OCI-LY3 (cell line): Measurements from ENCODE around the gene OR1F1.

Source experiments
- H2AFZ ChIP-seq: fragments of 200-600, 300-600 bp; shearing (Covaris generic); 2 replicates; pipeline ENCODE4 v1.6.0; 2014; ENCODE audit warnings: antibody characterized with exemption, low read depth, low read length
- H3K27ac ChIP-seq: fragments of 200-600, 300-600 bp; sonication (generic); 2 replicates; pipeline ENCODE4 v1.5.1; 2014; ENCODE audit warnings: mild to moderate bottlenecking, low read length, moderate library complexity, mixed read lengths
- H3K27me3 ChIP-seq: fragments of 200-600, 300-600 bp; sonication (generic); 2 replicates; pipeline ENCODE4 v1.6.1; 2014; ENCODE audit warnings: low read depth, low read length, mixed read lengths
- H3K36me3 ChIP-seq: fragments of 200-600, 300-600 bp; sonication (generic); replicated peaks from 2 replicates; pipeline ENCODE3; 2014; ENCODE audit warnings: low read depth, low read length, mixed read lengths
- H3K4me1 ChIP-seq: fragments of 300-600, 200-600 bp; sonication (generic); 2 replicates; pipeline ENCODE4 v1.6.1; 2014; ENCODE audit warnings: low read length, mixed read lengths
- H3K4me2 ChIP-seq: fragments of 200-600, 300-600 bp; sonication (generic); 2 replicates; pipeline ENCODE4 v1.6.1; 2014; ENCODE audit warnings: low read length, mixed read lengths
- H3K4me3 ChIP-seq: fragments of 300-600, 200-600 bp; sonication (generic); 2 replicates; pipeline ENCODE4 v1.5.1; 2014; ENCODE audit warnings: antibody characterized with exemption, mild to moderate bottlenecking, low read length, moderate library complexity
- H3K79me2 ChIP-seq: fragments of 300-600, 200-600 bp; shearing (Covaris generic); 2 replicates; pipeline ENCODE4 v1.6.1; 2014; ENCODE audit warnings: mild to moderate bottlenecking, low read length, mixed read lengths
- H3K9ac ChIP-seq: fragments of 300-600, 200-600 bp; shearing (Covaris generic); 2 replicates; pipeline ENCODE4 v1.6.0; 2014; ENCODE audit warnings: mild to moderate bottlenecking, low read length, moderate library complexity
- H3K9me3 ChIP-seq: fragments of 200-600, 300-600 bp; shearing (Covaris generic); 2 replicates; pipeline ENCODE4 v1.6.1; 2014; ENCODE audit warnings: low read length, mixed read lengths; ENCODE audit not compliant: insufficient read depth
- H4K20me1 ChIP-seq: fragments of 200-600, 300-600 bp; sonication (generic); 2 replicates; pipeline ENCODE4 v1.6.1; 2016; ENCODE audit warnings: low read length, mixed read lengths; ENCODE audit not compliant: insufficient read depth
- CTCF ChIP-seq: fragments of 200-600, 300-600 bp; sonication (generic); IDR thresholded peaks from 2 replicates; pipeline ENCODE4 v1.5.1; 2014; ENCODE audit warnings: antibody characterized with exemption, low read length, low read depth
- EZH2phosphoT487 ChIP-seq: fragments of 200-600 bp; shearing (Covaris generic); IDR thresholded peaks from 2 replicates; pipeline ENCODE4 v1.6.1; 2018; ENCODE audit warnings: antibody characterized with exemption, mixed run types, low read depth

OR1F1 gene

GRCh38 chr16:3207086-3207953, 19.3 kb downstream of the OR1F1 start:
- Histone ChIP-seq H4K20me1 (no peaks in the 10 kb centered on the region), H3K4me2 (no peak overlapping the region), H3K36me3 (no peaks in the 10 kb centered on the region), H3K27me3 (peaks cover 7% of the 10 kb centered on the region), H3K4me1 (no peaks in the 10 kb centered on the region), H3K9ac (no peak overlapping the region), H3K9me3 (no peaks in the 10 kb centered on the region), H2AFZ (no peak overlapping the region), H3K79me2 (no peaks in the 10 kb centered on the region), H3K27ac (no peak overlapping the region), H3K4me3 (no peak overlapping the region)
- TF ChIP-seq CTCF (no peak), EZH2phosphoT487 (no peak)

- H4K20me1 ChIP-seq: no peaks in the 10 kb centered on the region
- H2AFZ ChIP-seq: no peak overlapping the region
- H3K9me3 ChIP-seq: no peaks in the 10 kb centered on the region
- H3K4me2 ChIP-seq: no peak overlapping the region
- no peak overlapping the region for H3K4me3 ChIP-seq
- H3K27ac ChIP-seq: no peak overlapping the region
- H3K4me1 ChIP-seq: peaks cover 8% of the 10 kb centered on the region; the same call in 1 of the 2 replicates
- H3K27me3 ChIP-seq: peaks cover 7% of the 10 kb centered on the region
- H3K9ac ChIP-seq: no peak overlapping the region
- H3K36me3 ChIP-seq: no peaks in the 10 kb centered on the region
- TF ChIP-seq EZH2phosphoT487 (no peak), CTCF (no peak)
- H3K79me2 ChIP-seq: no peaks in the 10 kb centered on the region
Observed at GRCh38 chr16:3212006-3212405, 24.0 kb downstream of the OR1F1 start.

- TF ChIP-seq EZH2phosphoT487 (no peak), CTCF (no peak)
- Histone ChIP-seq H3K4me2 (no peak overlapping the region), H3K9ac (no peak overlapping the region), H3K9me3 (no peaks in the 10 kb centered on the region), H3K27me3 (peaks cover 7% of the 10 kb centered on the region), H3K27ac (no peak overlapping the region), H3K4me1 (peaks cover 8% of the 10 kb centered on the region; the same call in 1 of the 2 replicates), H4K20me1 (no peaks in the 10 kb centered on the region), H3K79me2 (no peaks in the 10 kb centered on the region), H2AFZ (no peak overlapping the region), H3K4me3 (no peak overlapping the region), H3K36me3 (no peaks in the 10 kb centered on the region)
Observed at GRCh38 chr16:3212567-3212966, 24.6 kb downstream of the OR1F1 start.

GRCh38 chr16:3214904-3215600, 27.0 kb downstream of the OR1F1 start:
- peaks cover 7% of the 10 kb centered on the region for H3K27me3 ChIP-seq
- no peak overlapping the region for H3K27ac ChIP-seq
- H3K9me3 ChIP-seq: no peaks in the 10 kb centered on the region
- no peaks in the 10 kb centered on the region for H4K20me1 ChIP-seq
- H3K36me3 ChIP-seq: no peaks in the 10 kb centered on the region
- TF ChIP-seq EZH2phosphoT487: no peak
- TF ChIP-seq CTCF: no peak
- peaks cover 8% of the 10 kb centered on the region; the same call in 1 of the 2 replicates for H3K4me1 ChIP-seq
- peak overlapping the region; percentile 13; the same call in 1 of the 2 replicates for H3K4me2 ChIP-seq
- H2AFZ ChIP-seq: 0 out of 2 replicates have a peak overlapping the region, but pooled peaks have one; percentile 5
- no peak overlapping the region for H3K4me3 ChIP-seq
- H3K9ac ChIP-seq: no peak overlapping the region
- no peaks in the 10 kb centered on the region for H3K79me2 ChIP-seq
